NCI-H2081 treated with DMSO at 0.1 percent for 48 hours (cell line): ENCODE measurements around the gene AGXT.

Experiments used
- DNase-seq: peaks from one replicate; lab custom pipeline; 2025; lab: John Stamatoyannopoulos, UW

Gene AGXT

GRCh38 chr2:240886678-240887609 lies 18.3 kb downstream of the AGXT start:
- no peak for DNase-seq

DNA sequence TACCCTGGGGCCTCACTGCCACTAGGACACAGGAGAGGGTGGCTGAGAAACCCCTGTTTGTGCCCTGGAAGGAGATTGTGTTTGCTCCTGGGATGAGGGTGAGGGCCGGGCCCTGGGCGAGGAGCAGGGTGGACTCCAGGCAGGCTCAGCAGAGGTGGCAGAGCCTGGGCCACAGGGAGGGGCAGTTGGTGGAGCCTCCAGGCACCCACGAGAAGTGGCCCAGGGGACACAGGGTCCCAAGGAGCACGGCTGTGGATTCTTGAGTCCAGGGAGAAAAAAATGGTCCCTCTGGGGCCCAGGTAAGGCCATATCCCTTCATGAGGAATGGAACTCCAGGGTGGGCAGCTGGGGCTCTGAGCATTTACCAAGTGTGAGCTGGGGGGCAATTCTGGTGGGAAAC lies 19.0 kb downstream of the AGXT start:
- no peak for DNase-seq

DNA sequence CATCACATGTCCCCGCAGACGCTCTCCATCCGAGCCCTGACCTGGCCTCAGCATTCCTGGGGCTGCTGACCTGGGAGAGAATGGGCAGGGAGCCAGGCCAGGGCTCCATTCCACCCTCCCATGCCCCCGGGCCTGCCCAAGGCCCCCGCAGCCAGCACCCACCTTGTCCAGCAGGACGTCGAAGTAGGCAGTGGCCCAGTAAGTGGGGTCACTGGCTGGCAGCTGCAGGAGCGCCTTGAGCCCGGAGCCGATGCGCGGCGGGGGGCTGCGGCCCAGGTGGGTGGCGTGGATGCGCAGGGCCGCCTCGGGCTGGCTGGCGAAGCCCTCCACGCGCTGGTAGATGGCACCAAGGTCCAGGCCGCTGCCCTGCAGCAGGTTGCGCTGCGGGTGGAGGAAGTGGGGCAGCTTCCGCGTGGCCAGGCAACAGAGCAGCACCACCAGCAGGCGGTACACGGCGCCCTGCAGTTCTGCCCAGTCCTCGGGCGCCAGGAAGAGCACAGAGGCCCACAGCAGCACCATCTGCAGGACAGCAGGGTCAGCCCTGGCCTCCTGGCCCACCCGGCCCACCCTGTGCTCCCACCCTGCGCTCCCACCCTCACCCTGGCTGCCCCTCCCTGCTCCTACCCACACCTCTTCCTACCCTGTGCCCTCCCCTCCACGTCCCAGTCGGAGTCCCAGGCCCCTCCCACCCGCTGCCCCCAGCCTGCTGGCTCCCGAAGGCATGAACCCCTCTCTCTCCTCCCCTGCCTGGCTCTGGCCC lies 19.7 kb downstream of the AGXT start:
- DNase-seq = no peak

GRCh38 chr2:240888890-240889573 lies 20.4 kb downstream of the AGXT start:
- no peak for DNase-seq

GRCh38 chr2:240889601-240890560 lies 21.3 kb downstream of the AGXT start:
- no peak for DNase-seq

DNA sequence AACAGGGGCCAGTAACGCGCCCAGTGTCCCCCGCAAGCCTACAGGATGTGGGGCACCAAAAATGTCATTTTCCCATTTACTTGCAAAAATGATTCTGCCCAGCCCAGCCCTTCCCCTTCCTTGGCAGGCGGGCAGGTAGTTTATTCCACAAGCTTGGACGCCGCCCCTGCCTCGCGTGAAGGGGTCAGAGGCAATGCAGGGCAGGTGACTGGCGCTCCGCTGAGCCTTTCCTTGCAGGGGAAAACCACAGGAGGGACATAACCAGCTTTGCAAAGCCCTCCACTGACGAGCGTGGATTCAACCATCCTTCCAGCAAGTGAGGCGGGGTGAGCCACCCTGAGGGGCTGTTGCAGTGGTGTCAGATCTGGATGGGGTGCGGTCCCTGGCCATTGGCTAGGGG lies 22.1 kb downstream of the AGXT start:
- no peak for DNase-seq

DNA sequence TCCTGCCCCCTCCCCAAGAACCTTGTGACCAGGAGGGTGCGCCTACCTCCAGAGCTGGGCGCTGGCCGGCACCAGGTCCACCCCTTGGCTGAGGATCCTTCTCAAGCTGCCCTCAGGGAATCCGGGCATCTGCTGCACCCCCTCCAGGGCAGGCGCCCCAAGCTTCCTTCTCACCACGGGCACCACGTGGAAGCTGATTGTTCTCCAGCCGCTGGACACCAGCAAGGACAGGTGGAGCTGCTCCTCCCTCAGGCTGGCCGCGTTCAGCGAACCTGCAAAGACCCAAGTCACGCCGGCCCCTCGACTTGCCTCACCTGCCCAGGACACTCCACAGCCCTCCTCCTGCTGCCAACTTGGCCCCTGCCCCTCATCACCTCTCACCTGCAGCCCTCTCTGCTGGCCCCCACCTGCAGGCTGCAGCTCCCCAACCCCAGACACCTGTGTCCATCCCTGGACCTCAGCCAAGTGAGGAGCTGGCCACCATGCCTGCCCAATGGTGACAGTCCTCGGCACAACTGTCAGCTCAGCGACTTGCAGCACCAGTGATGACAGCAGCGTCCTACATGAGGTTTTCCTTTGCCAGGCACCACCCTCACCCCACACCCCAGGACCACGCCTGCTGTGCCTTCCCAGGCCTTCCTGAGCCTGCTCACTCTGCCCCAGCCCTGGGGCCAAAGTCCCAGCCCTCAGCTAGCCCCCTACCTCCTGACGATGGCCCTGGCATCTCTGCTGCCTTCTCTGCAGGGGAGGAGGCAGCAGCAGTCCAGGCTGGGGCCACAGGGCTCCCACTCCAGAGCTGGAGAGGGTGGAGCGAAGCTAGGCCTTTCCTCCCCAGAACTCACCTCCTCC lies 23.1 kb downstream of the AGXT start:
- no peak for DNase-seq

DNA sequence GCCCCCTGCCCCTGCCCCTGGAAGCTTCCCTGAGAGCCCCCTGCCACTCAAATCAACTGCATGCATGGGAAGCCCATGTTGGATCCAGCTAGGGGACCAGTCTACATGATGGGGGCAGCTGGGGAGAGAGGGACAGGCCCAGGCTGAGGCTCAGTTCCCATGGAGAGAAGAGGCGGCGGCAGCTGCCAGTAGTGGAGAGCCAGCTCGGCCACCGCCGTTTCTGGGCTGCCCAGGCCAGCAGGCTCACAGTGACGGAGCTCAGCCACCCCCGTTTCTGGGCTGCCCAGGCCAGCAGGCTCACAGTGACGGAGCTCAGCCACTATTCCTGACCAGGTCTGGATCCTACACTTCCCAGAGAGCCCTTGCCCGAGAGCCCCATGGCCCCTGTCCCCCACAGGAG lies 23.7 kb downstream of the AGXT start:
- no peak for DNase-seq

- no peak for DNase-seq
Measured at GRCh38 chr2:240892925-240893324, 24.3 kb downstream of the AGXT start.

DNA sequence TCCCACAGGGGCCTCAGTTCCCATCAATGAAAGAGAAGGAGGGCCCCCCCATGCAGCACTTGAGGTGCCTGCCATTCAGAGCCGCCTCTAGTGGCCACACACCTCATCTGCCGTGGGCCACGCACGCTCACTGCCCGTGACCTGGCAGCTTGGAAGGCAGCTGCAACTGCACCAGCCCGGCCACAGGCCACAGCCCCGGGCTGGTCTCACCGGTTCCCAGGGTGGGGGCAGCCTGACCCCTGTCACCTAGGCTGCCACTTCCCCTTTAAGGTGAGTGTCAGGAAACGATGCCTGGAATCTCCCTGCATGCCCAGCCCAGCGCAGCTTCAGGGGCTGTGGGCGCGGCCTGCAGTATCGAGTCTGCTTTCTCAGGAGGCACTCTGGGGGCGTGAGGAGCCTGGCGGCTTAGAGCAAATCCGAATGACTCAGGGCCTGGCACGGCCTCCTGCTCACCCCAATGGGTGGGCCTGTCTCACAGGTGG lies 24.8 kb downstream of the AGXT start:
- DNase-seq = no peak

- DNase-seq = no peak
Measured at GRCh38 chr2:240894006-240894405, 25.4 kb downstream of the AGXT start.

DNA sequence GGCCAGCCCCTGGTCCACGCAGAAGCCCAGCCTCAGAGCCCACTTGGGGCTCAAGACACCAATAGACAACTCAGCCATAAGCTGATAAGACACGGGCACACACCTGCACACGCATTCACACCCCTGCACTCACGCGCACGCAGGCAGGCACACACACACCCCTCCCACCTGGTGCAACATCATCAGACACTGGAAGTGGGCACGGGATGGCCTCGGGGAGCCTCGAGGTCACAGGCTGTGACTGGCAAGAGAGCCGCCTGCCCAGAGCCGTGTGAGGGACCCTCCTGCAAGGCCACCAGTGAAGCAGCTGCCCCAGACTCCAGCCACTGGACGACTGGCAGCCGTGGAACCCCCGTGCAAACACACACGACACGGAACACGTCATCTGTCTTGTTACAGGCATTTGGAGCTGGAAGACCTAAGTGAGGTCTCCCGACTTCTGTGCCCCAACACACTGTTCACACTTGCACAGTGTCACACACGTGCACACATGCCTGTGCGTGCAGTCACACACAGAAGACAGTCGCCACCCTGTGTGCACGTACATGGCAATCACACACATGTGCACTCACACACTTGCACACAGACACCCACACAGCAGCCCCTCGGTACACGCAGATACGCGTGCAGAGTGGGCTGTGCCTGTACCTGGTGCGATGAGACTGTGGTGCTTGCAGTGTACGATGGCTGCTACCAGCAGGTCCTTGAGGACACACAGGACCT lies 26.4 kb downstream of the AGXT start:
- no peak for DNase-seq

DNA sequence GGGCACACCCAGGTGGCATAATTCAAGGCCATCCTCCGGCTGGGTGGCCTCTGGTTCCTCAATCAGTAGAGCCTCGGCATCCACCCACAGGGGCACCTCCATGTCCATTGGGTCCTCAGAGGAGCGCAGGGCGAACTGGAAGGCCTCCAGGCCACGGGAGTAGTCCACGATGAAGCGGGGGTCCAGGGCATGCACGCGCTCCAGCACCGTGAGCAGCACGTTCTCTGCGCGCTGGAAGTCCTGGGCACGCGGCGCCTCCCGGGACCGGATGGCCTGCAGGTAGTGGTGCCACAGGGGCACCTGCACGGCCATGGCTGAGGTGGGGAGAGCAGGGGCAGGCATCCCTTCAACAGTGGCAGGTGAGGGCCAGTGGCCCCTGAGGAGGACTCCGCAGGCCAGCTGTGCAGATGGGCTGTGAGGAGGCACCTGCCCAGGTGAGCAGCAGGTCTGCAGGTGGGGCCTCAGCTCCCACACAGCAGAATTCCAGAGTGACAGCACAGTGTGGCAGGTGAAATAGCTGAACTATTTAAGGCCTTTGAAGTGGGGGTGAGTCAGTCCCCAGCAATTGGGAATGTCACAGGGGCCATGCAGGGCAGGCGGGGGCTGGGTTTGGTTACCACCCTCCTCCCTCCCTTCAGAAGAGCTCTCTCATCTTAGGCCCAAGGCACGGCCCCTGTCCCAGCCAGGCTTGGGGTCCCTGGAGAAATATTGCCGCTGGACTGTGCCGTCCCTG lies 27.2 kb downstream of the AGXT start, which contains the start of gene MAB21L4:
TSS of gene MAB21L4 (minus strand) at position 501 of the 733 bp plus-strand sequence. CDS start at position 342, 159 bp downstream.
- DNase-seq = no peak

GRCh38 chr2:240896394-240896793 lies 27.8 kb downstream of the AGXT start:
- DNase-seq = no peak

- no peak for DNase-seq
Measured at GRCh38 chr2:240896871-240897692, 28.5 kb downstream of the AGXT start.

DNA sequence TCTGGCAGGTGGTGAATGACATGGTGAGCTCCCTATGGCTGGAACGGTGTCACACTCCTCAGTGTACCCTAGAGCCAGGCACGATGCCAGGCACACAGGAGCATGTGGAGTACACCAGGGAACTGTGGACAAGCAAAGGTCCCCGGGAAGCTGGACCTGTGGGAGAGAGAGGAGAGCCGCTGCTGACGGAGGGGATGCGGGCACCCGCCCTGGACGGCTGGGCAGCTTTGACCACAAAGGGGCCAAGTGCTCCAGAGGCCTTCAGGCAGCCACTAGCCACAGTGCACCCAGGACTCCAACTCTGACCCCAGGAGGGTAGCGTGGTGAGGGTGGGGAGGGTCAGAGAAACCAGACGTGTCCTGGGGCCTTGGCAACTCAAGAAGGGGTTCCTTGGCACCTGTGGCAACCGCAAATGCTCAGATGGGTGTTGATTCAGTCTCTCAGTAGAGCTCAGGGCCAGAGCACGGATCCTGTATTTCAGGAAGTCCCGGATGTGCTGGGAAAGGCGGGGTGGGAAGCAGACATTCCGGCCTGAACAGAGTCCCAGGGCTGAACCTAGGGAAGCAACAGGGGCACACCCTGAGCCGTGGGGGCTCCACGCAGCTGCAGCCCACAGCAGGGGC lies 29.6 kb downstream of the AGXT start:
- DNase-seq = no peak

- no peak for DNase-seq
Measured at GRCh38 chr2:240898731-240899467, 30.3 kb downstream of the AGXT start.
